Motor neuron (in vitro differentiated cells): ENCODE results near the gene MICOS13. TPM values are rescaled to one million over a fixed set of nuclear protein-coding genes. Genes with fewer than 3 reads are reported as not detected.

ENCODE experiments used
- ATAC-seq, 8 experiments: fragments of 200-7000 bp; cut with Tn5 transposase; replicated peaks in 6 of 8; 2 replicates each; pipeline ENCODE4 v1.8.0; 2021; ENCODE audit warnings: mild to moderate bottlenecking in 8 of 8, moderate library complexity in 8 of 8
- H3K27ac ChIP-seq, 2 donors: fragments of 250-450 bp; sonication (Bioruptor Pico); 2 replicates each; pipeline ENCODE4 v1.9.0; 2021; ENCODE audit warnings: antibody characterized with exemption in 2 of 2, mild to moderate bottlenecking in 2 of 2, moderate library complexity in 1 of 2
- H3K4me1 ChIP-seq, 2 donors: fragments of 250-450 bp; sonication (Bioruptor Pico); replicated peaks in 1 of 2; 2 replicates each; pipeline ENCODE4 v1.6.1; 2021; ENCODE audit warnings: antibody characterized with exemption in 2 of 2, mild to moderate bottlenecking in 2 of 2, moderate library complexity in 1 of 2
- H3K4me3 ChIP-seq, 5 donors: fragments of 250-450 bp; sonication (Bioruptor Pico); 2 replicates each; pipeline ENCODE4 v1.9.0; 2021; ENCODE audit warnings: antibody characterized with exemption in 5 of 5, mild to moderate bottlenecking in 5 of 5, moderate library complexity in 4 of 5
- WGBS, 10 experiments: fragments of 450-650 bp; shearing (Covaris generic); methylation state at CpG; one replicate each; pipeline ENCODE4 v1.0.0; 2022; 5-methylcytosine and 5-hydroxymethylcytosine counted together
- in situ Hi-C, 9 experiments: fragments of 400-800 bp; cut with MboI; loops; one replicate each; pipeline ENCODE4 v1.15.0; 2021; ENCODE audit warnings: low sequenced_read_pairs in 9 of 9, low pct_unique_long_range_greater_than_20kb in 2 of 9; ENCODE audit not compliant: unreplicated experiment in 9 of 9
- total RNA-seq, 8 experiments: library from RNA; unstranded; fragments of 300-600 nt; gene quantifications; 2 replicates each; pipeline versions ENCODE4 v1.2.3 to v1.2.4, GENCODE V29; 2022

The MICOS13 gene
- total RNA-seq, 8 experiments from 2014 or later, result 36.6 to 86.7 (median 54.2) TPM

DNA sequence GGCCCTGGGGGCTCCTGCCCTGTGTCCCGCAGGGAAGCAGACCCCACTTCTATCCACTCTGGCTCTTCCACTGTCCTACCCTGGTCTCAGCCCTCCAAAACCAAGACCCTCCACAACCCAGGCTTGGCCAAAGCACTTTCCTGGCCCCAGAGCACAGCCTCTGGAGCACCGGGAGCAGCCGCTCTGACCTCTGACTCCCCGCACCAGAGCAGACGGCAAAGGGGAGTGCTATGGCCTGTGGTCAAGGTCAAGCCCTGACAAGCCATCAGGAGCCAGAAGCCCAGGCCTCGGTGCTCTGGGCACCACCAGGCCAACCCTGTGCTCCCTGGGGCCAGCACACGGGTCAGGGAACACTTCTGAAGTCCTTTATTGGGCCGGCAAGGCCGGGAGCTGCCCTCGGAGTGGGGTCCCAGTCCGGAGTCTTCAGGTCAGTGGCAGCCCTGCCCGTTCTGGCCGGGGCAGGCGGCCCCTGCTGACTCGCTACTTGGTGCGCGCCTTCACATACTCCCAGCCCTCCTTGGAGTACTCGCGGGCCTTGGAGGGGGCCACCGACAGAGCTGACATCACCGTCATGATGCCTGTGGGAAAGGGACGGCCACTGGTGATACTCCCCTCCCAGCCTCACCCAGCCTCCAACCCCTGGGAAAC is 2.1 kb downstream of the MICOS13 start:
- ATAC-seq, result no peak

DNA sequence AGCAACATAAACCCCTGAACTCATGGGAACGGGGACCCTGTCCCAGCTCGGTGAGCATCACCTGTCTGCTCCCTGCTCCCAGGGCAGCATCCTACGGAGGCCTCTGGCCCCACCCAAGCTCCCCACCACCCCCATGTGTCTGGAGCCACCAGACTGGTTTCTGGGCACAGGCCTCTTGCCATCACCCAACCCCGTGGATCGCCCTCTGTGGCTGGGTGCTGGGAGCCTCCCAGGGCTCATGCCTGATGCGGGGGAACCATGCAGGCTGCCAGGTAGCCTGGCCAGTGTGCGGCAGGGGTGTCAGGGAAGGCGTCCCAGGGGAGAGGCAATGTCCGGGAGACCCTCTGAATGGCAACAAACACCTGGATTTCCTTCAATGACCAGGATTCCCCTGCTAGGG is 2.7 kb downstream of the MICOS13 start:
- Histone ChIP-seq H3K4me1 (peaks cover 8 to 14% of the 10 kb centered on the region in 2 donors), H3K4me3 (no peak overlapping the region), H3K27ac (no peak overlapping the region)
- WGBS, 10 experiments, result 80 to 94% (median 90%) methylated on average over 2 to 6 of the region's 9 CpGs; no CpG with 5 or more reads in 7 of the 10 experiments
- in situ Hi-C loops, result no loop called here
- ATAC-seq, result no peak

More for the DNA sequence above, 2.1 kb downstream of the MICOS13 start:
- H3K4me3 ChIP-seq, result no peak overlapping the region
- H3K27ac ChIP-seq, result no peak overlapping the region
- in situ Hi-C loops, result no loop called here
- WGBS, 10 experiments, result 87 to 100% (median 100%) methylated on average over 1 to 6 of the region's 22 CpGs; no CpG with 5 or more reads in 7 of the 10 experiments
- peaks cover 8 to 14% of the 10 kb centered on the region in 2 donors for H3K4me1 ChIP-seq

DNA sequence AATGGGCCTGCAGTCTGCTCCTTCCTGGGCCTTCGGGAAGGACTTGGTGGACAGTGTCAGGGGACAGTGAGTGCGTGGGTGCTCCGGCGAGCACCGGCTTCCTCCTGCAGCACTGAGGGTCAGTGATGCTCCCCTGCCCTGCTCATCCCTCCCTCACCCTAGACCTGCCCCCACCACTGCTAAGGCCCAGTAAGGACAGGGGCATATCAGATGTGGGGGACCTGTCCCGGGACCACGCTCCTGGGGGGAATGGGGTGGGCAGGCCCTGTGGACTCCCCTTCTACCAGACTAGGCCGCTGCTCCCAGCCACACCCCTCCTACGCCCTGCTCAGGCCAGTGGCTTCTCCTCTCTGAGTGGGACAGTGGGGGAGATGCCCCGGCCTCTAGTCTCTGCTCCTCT is 3.2 kb downstream of the MICOS13 start:
- WGBS, 10 experiments, result no CpG with 5 or more reads among the region's 10 CpGs
- in situ Hi-C loops, result no loop called here
- no peak for ATAC-seq

DNA sequence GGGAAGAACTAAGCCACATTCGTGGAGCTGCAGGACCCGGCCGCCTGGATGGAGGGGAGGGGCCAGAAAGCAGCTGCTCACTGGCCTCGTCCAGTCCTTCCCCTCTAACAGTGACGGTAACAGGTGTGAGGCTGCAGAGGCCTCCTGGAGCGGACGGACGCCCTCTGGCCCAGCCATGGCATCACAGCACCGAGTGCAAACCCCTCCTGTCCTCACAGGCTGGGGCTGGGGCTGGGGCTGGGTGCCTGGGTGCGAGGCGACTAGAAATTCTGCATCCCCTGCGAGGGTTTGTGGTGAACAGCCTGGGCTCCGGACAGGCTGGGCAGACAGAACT is 3.6 kb downstream of the MICOS13 start:
- Histone ChIP-seq H3K4me1 (peaks cover 4 to 10% of the 10 kb centered on the region in 2 donors), H3K4me3 (no peak overlapping the region), H3K27ac (no peak overlapping the region)
- in situ Hi-C loops, result no loop called here
- ATAC-seq, result no peak
- WGBS, 10 experiments, result 56 to 100% methylated on average over 1 to 3 of the region's 13 CpGs; no CpG with 5 or more reads in 8 of the 10 experiments

More for the DNA sequence above, 3.2 kb downstream of the MICOS13 start:
- peaks cover 8 to 14% of the 10 kb centered on the region in 2 donors for H3K4me1 ChIP-seq
- H3K27ac ChIP-seq, result no peak overlapping the region
- no peak overlapping the region for H3K4me3 ChIP-seq

DNA sequence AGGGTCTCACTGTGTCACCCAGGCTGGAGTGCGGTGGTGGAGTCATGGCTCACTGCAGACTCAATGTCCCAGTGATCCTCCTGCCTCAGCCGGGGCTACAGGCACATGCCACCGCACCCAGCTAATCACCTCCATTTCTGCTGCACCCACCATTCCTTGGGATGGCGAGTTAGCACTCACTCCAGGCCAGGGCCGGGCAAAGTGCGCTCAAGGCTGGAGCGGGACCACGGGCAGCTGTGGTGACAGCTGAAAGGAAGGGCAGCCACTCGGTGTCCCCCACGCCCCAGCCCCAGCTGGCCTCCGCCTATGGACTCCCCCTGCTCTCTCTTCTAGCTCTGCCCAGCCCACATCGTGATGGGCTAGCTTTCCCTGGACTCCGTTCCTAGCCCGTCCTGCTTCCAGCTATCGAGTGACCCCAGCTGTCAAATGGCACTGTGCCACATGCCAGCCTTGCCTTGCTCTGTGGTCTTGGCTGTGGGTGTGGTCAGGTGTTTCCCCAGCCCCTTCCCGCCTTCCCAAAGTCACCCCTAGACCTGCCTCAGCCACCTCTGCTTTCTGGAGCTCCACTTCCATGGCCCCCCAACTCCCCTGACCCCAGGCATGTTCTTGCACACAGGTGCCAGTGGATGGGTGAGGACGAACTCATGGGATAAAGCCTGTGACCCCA is 4.1 kb downstream of the MICOS13 start:
- Histone ChIP-seq H3K4me1 (peaks cover 3 to 6% of the 10 kb centered on the region in 2 donors), H3K4me3 (no peak overlapping the region), H3K27ac (no peak overlapping the region)
- 82 to 100% (median 100%) methylated on average over 1 to 6 of the region's 17 CpGs; no CpG with 5 or more reads in 7 of the 10 experiments for WGBS, 10 experiments
- in situ Hi-C loops, result no loop called here
- no peak for ATAC-seq

DNA sequence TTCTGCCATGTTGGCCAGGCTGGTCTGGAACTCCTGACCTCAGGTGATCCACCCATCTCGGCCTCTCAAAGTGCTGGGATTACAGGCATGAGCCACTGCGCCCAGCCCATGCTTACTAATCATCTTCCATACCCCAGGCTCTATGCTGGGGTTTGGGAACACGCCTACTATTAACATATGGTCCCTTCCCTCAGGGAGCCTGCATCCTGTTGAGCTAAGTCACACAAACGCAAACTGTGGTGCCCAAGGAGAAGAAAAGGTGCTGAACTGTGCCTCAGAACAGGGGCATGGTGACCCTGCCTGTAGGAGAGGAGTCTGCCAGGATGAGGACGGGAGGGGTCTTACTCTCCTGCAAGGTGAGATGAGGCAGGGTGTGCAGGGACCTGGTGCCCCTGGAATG is 5.6 kb downstream of the MICOS13 start:
- Histone ChIP-seq H3K4me3 (no peak overlapping the region), H3K4me1 (peaks cover 3 to 6% of the 10 kb centered on the region in 2 donors), H3K27ac (no peak overlapping the region)
- in situ Hi-C loops, result no loop called here
- peak in 3 of 8 experiments; percentile 92 to 93 (median 92) for ATAC-seq
- WGBS, 10 experiments, result 0 to 100% (median 84%) methylated on average over 1 to 4 of the region's 5 CpGs; no CpG with 5 or more reads in 2 of the 10 experiments

DNA sequence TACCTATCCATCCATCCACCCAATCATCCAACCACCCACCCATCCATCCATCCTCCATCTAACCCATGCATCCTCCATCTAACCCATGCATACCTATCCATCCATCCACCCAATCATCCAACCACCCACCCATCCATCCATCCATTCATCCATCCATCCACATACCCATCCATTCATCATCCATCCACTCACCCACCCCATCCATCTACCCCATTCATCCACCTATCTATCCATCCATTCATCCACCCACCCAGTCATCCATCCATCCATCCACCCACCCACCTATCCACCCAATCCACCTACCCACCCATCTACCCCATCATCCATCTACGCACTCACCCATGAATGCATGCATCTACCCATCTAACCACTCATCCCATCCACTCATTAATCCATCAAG is 6.6 kb downstream of the MICOS13 start:
- in situ Hi-C loops, result no loop called here
- ATAC-seq, result no peak
- 100% methylated on average over 1 of the region's 1 CpG; no CpG with 5 or more reads in 9 of the 10 experiments for WGBS, 10 experiments

DNA sequence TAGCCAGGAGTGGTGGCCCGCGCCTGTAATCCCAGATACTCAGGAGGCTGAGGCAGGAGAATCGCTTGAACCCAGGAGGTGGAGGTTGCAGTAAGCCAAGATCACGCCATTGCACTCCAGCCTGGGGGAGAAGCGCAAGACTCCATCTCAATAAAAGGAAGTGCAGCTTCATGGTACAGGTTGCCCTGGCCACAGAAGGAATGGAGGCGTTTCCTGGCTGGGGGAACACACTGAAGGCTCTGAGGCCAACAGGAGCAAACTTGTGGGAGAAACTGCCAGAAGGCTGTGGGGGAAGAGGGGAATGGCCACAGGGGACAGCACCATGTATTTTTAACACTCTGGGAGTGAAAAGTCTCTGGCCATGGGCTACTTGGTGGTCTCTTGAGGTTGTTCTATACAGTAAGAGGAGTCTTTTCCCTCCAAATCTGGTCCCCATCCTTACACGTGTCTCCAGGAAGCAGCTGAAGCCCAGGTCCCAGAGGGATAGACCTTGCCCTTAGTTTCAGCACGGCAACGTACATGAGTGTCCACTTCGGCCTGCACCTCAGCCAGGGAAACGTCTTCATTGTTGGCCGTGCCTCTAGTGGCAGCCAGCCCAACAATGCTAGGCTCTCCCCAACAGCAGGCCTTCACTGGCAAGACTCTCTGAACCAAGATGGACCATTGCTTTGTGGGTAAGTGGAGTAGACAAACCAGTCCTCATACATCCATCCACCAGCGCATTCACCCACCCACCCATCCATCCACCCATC is 7.4 kb downstream of the MICOS13 start:
- 83 to 100% (median 96%) methylated on average over 1 to 7 of the region's 13 CpGs; no CpG with 5 or more reads in 2 of the 10 experiments for WGBS, 10 experiments
- no peak overlapping the region for H3K4me3 ChIP-seq
- no peaks in the 10 kb centered on the region for H3K4me1 ChIP-seq
- ATAC-seq, result no peak
- in situ Hi-C loops, result no loop called here
- no peak overlapping the region for H3K27ac ChIP-seq

More for the DNA sequence above, 6.6 kb downstream of the MICOS13 start:
- Histone ChIP-seq H3K27ac (no peak overlapping the region), H3K4me1 (no peaks in the 10 kb centered on the region), H3K4me3 (no peak overlapping the region)

DNA sequence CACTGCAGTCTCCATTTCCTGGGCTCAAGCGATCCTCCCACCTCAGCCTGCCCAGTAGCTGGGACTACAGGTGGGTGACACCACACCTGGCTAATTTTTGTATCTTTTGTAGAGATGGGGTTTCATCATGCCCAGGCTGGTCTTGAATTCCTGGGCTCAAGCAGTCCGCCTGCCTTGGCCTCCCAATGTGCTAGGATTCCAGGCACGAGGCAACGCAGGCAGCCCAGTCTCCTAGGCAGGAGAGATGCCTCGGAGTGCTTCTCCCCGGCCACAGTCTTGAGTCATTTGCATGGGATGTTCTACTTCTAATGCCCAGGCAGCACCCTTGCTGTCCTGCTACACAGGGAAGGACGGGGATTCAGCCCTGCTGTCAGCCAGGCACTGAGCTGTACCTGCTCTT is 8.7 kb downstream of the MICOS13 start:
- no peak overlapping the region for H3K27ac ChIP-seq
- 92% methylated on average over 4 of the region's 7 CpGs; no CpG with 5 or more reads in 8 of the 10 experiments for WGBS, 10 experiments
- in situ Hi-C loops, result no loop called here
- no peak for ATAC-seq
- no peaks in the 10 kb centered on the region for H3K4me1 ChIP-seq
- no peak overlapping the region for H3K4me3 ChIP-seq

DNA sequence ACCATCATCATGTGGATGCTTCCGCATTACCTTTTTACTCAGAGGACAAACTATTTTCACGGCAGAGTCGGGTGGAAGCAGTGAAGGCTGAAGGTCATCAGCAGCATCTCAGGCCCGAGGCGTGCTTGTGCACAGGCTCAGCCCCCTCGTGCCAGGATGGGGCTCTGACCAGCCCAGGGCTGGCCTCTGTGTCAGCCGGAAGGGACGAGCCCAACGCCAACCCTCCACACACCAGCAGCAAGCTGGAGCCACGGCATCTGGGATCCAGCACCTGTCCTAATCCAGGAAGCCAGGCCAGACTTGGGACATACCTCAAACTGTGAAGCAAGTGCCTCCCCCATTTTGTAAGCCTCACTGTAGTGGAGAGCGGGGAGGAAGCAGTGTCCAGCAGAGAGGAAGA is 11.1 kb downstream of the MICOS13 start:
- Histone ChIP-seq H3K27ac (no peak overlapping the region), H3K4me3 (no peak overlapping the region), H3K4me1 (no peaks in the 10 kb centered on the region)
- WGBS, 10 experiments, result 60 to 100% (median 96%) methylated on average over 1 to 6 of the region's 11 CpGs; no CpG with 5 or more reads in 5 of the 10 experiments
- peak in 2 of 8 experiments; percentile 8 to 15 for ATAC-seq
- in situ Hi-C loops, result no loop called here

DNA sequence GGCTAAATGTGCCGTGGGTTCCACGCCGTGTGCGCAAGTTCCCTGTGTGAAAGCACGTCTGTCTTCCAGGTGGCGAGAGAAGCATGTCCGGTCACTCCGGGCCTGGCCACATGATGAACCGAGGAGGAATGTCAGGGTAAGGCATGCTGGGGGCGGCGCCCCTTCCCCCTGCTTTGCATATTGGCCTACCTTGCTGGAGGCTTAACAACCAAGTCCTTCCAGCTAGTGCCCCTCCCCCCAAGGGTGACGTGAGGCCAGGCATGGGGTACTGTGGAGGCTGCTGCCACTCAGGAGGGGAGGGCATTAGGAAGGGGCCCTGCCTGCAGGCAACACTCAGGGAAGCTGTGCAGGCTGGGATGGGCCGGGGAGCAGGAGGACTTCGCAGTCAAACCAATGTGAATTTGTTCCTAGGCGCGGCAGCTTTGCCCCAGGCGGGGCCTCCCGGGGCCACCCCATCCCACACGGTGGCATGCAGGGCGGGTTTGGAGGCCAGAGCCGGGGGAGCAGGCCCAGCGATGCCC is 12.5 kb downstream of the MICOS13 start:
- Histone ChIP-seq H3K4me3 (no peak overlapping the region), H3K27ac (no peak overlapping the region), H3K4me1 (no peaks in the 10 kb centered on the region)
- ATAC-seq, result peak; percentile 23 to 68 (median 44)
- 57 to 93% (median 83%) methylated on average over 3 to 11 of the region's 22 CpGs; no CpG with 5 or more reads in 4 of the 10 experiments for WGBS, 10 experiments
- in situ Hi-C loops, result no loop called here

DNA sequence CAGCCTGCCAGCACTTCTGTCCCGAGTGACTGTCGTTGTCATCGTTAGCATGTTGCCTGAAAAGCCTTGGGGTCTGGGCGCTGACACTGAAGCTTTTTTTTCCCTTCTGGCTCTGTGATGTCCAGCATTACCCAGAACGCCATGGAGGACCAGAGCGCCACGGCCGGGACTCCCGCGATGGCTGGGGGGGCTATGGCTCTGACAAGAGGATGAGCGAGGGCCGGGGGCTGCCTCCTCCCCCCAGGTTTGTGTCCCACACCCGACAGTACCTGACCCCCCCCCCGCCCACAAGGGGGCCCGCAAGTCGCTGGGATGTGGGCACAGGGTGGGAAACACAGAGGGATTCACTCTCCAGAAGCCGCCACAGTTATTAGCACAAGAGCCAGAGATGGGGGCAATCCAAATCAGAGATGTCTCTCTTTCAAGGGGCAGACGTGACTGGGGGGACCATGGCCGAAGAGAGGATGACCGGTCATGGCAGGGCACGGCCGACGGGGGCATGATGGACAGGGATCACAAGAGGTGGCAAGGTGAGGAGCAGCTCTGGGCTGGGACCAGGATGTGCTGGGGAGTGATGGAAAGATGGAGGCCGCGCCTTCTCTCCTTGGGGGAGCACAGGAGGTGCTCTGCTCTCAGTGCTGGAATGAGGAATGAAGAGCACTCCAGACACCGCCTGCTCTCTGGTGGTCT is 13.2 kb downstream of the MICOS13 start:
- in situ Hi-C loops, result no loop called here
- ATAC-seq, result peak in 4 of 8 experiments; percentile 13 to 31 (median 22)
- H3K4me1 ChIP-seq, result no peaks in the 10 kb centered on the region
- no peak overlapping the region for H3K4me3 ChIP-seq
- WGBS, 10 experiments, result 70 to 96% (median 93%) methylated on average over 2 to 5 of the region's 26 CpGs; no CpG with 5 or more reads in 7 of the 10 experiments
- H3K27ac ChIP-seq, result no peak overlapping the region
